NCI-H2081 treated with DMSO at 0.1 percent for 48 hours (cell line): Measurements from ENCODE around the gene DNAJC5G.

Experiments
- DNase-seq: peaks from one replicate; lab custom pipeline; 2025; lab: John Stamatoyannopoulos, UW

The DNAJC5G gene, protein sequence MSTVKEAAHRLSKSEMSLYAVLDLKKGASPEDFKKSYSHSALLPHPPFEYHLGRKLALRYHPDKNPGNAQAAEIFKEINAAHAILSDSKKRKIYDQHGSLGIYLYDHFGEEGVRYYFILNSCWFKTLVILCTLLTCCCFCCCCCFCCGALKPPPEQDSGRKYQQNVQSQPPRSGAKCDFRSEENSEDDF

DNA sequence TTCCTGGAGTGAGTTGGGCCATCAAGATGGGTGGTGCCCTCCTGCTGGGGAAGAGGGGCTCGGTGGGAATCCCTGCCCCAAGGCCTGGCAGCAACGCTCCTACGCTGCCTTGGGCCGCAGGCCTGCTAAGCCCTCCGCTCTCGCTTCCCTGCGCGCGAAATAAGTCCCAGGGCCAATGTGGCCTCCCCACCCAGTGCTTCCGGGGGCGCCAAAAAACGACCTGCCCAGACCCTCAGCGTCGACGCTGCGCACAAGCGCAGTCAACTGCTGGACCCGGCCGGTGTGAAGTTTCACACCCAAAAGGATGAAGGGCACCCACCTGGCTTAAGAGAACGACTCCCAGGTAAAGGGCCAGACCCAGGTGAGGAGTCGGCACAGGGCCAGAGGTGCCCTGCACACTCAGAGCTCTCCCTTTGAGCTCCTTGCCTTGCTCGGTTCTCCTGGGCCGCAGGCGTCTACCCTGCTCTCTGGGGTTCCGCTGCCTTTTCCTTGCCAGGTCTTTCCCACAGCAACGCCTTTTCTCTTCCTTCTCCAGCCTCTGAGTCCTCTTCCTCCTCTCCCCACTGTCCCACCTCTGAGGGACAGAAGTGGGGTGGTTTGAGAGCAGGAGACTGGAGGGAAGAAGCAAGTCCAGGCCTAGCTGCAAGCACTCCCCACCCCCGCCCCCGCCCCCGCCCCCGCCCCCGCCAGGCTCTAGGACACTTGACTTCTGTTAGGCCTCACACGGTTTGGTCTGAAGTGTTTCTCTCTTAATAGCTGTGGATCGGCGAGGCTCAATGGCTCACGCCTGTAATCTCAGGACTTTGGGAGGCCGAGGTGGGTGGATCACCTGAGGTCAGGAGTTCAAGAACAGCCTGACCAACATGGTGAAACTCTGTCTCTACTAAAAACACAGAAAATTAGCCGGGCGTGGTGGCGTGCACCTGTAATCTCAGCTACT lies at the start of gene DNAJC5G:
DNAJC5G (plus strand) TSS at position 223 of the 940 bp plus-strand sequence. CDS start 1,296 bp downstream, outside the sequence.
- no peak for DNase-seq

DNA sequence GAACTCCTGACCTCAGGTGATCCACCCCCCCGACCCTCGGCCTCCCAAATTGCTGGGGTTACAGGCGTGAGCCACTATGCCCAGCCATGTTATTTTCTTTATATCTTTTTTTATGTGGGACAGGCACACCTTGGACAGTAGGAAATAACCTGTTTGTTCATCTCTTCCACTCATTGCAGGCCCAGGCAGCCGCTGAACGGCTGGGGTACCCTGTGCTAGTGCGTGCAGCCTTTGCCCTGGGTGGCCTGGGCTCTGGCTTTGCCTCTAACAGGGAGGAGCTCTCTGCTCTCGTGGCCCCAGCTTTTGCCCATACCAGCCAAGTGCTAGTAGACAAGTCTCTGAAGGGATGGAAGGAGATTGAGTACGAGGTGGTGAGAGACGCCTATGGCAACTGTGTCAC lies 49.7 kb upstream of the DNAJC5G start:
- no peak for DNase-seq

DNA sequence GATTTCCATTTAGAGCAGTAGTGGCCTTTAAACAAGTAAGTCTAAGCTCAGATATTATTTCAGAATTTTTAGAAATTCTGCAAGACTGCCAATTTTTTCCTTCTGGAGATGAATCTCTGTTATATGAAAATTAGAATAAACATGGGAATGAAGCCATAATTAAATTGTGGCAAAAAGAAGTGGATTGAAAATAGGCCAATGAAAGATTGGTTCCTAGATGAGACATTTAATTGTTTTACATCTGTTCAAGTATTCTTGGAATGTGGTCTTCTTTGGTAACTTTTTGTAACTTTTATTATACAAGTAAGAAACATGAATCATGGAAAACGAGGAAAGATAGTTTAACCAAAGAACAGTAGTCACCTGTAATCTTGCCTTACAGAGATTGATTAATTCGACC lies 47.7 kb upstream of the DNAJC5G start:
- no peak for DNase-seq

DNA sequence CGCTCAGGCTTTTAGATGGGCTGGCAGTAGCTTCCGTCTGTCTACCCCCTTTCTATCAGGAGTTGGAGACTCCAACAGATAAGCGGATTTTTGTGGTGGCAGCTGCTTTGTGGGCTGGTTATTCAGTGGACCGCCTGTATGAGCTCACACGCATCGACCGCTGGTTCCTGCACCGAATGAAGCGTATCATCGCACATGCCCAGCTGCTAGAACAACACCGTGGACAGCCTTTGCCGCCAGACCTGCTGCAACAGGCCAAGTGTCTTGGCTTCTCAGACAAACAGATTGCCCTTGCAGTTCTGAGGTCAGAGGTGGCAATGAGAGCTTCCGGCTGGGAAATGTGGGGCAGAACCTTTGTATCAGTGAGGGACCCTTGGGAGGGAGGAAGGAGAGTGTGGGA lies 43.3 kb upstream of the DNAJC5G start:
- DNase-seq = no peak

DNA sequence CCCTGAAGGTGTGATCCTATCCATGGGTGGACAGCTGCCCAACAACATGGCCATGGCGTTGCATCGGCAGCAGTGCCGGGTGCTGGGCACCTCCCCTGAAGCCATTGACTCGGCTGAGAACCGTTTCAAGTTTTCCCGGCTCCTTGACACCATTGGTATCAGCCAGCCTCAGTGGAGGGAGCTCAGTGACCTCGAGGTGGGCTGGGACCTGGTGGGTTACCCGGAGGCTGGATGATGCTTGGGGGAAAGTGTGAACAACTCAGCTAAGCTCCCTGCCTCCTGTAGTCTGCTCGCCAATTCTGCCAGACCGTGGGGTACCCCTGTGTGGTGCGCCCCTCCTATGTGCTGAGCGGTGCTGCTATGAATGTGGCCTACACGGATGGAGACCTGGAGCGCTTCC lies 41.9 kb upstream of the DNAJC5G start:
- no peak for DNase-seq

DNA sequence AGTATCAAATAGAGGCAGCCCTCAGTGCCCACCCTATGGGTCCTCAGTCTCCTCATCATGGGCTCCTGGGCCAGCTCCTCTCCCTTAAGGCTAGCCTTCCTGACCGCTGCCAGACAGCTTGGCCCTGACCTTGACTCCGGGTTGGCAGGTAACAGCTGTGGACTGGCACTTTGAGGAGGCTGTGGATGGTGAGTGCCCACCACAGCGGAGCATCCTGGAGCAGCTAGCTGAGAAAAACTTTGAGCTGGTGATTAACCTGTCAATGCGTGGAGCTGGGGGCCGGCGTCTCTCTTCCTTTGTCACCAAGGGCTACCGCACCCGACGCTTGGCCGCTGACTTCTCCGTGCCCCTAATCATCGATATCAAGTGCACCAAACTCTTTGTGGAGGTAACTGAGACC lies 39.1 kb upstream of the DNAJC5G start:
- DNase-seq = no peak

DNA sequence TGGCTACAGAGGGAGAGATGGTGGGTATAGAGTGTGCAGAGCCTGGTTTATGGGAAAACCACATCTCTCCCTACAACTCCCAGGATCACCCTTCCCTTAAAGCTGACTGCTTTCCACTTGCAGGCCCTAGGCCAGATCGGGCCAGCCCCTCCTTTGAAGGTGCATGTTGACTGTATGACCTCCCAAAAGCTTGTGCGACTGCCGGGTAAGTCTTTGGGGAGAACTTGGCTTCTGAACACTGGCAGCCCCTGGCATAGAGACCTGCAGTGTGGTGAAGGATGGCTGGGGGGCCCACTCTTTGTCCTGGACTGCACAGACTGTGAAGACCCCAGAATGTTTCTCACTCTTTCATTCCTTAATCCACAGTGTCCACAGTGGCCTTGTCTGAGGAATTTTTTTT lies 38.6 kb upstream of the DNAJC5G start:
- no peak for DNase-seq

DNA sequence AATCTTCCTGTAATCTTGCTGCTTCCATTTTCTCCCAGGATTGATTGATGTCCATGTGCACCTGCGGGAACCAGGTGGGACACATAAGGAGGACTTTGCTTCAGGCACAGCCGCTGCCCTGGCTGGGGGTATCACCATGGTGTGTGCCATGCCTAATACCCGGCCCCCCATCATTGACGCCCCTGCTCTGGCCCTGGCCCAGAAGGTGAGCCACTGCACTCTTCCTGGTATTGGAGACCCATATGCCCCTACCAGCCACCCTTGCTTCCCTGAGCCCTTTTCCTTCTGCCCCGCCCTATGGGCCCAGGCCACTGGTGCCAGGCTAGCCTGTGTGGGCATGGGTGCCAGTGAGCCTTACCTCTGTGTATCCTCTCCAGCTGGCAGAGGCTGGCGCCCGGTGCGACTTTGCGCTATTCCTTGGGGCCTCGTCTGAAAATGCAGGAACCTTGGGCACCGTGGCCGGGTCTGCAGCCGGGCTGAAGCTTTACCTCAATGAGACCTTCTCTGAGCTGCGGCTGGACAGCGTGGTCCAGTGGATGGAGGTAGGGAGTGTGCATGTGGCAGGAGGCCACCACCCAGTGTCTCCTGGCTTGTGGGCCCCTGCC lies 37.8 kb upstream of the DNAJC5G start:
- no peak for DNase-seq

DNA sequence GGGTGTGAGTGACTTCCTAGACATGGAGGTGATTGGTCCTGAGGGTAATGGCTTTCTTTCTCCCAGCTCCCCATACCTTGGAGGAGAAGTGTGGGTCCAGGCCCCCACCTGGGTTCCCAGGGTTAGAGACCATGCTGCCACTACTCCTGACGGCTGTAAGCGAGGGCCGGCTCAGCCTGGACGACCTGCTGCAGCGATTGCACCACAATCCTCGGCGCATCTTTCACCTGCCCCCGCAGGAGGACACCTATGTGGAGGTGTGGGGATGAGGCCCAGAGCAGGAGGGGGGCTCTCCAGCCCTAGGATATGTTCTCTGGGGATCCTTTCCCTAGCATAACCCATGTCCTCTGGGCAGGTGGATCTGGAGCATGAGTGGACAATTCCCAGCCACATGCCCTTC lies 36.3 kb upstream of the DNAJC5G start:
- DNase-seq = no peak

DNA sequence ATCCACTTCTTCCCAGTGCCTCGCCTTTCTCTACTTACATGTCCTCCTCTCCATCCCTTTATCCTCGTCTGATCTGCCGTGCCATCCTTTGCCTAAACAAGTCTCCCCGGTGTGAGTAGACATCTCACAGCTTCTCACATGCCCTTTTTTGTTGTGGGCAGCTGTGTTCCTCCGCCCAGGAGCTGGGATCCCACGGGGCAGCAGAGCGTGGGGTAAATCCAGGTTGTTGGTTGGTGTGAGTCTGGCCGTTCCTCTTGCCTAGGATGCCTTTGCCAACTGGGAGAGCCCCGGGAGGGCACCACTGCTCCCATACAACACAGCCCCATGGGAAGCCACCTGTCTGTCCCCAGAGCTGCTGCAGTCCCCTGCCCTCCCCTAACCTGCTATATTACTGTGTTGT lies 34.8 kb upstream of the DNAJC5G start:
- DNase-seq = no peak

DNA sequence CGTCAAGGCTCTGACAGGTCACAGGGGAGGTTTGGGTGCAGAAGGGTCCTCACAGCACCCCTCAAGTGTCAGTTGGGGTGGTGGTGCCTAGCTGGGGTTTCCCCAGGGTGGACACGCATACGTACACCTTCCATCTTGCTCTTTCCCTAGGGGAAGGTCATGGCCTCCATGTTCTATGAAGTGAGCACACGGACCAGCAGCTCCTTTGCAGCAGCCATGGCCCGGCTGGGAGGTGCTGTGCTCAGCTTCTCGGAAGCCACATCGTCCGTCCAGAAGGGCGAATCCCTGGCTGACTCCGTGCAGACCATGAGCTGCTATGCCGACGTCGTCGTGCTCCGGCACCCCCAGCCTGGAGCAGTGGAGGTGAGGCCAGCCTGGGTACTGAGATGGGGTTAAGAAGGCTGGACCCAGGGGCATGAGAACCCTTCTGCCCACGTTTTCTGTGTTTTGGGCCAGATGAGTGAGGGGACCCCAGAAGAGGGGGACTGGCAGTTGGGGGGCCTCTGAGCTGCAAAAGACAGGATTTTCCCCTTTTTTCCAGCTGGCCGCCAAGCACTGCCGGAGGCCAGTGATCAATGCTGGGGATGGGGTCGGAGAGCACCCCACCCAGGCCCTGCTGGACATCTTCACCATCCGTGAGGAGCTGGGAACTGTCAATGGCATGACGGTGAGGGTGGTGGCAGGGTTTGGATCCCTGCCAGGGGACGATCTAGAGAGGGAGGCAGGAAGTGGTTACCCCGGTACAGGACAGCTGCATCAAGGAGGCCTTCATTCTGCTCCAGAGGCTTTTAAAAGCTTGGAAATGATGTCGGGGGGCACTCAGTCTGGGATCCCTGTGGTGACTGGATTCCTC lies 33.2 kb upstream of the DNAJC5G start:
- no peak for DNase-seq

DNA sequence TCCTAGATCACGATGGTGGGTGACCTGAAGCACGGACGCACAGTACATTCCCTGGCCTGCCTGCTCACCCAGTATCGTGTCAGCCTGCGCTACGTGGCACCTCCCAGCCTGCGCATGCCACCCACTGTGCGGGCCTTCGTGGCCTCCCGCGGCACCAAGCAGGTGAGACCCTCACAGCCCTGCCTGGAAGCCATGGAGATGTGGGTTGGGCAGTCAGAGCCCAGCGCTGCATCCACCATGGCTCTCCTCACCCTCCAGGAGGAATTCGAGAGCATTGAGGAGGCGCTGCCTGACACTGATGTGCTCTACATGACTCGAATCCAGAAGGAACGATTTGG lies 32.6 kb upstream of the DNAJC5G start:
- no peak for DNase-seq

DNA sequence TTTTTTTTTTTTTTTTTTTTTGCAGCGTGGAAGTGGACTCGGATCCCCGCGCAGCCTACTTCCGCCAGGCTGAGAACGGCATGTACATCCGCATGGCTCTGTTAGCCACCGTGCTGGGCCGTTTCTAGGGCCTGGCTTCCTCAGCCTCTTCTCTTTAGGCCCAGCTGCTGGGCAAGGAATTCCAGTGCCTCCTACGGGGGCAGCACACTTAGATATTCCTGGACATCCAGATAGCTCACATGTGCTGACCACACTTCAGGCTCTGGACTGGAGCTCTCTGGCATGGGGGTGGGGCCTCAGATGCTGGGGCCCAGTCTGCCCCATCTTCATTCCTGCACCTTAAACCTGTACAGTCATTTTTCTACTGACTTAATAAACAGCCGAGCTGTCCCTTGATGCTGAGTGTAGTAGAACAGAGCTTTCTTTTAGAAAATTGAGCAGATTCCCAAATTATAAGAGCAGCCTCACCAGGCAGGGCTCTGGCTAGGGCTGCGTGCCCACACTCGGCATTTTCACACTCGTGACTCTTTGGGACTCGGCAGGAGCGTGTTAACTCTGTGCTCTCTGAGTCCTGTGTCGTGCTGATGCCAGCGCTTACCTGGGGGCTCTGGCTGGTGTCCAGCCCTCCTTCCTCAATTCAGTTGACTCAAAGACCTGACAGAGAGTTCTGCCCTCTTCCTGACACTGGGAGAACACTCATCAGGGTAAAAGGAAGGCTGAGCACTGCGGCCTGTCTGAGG lies 31.7 kb upstream of the DNAJC5G start:
- no peak for DNase-seq

DNA sequence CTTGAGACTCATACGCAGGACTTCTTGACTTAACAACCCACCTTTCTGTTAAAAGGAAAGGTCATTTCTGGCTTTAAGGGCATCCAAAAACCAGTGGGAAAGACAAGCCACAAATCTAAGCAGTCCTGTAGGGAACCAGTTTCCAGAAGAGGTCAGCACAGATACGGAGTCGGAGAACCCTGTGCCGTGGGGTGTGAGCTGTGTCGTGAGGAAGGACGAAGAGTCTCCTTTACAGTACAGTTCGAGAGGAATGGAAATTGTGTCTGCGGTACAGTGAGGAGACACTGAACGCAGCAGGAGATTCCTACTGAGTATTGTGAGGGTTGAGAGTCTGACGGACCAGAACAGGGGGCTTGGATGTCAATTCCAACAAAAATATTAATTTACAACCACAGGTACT lies 30.1 kb upstream of the DNAJC5G start:
- no peak for DNase-seq

DNA sequence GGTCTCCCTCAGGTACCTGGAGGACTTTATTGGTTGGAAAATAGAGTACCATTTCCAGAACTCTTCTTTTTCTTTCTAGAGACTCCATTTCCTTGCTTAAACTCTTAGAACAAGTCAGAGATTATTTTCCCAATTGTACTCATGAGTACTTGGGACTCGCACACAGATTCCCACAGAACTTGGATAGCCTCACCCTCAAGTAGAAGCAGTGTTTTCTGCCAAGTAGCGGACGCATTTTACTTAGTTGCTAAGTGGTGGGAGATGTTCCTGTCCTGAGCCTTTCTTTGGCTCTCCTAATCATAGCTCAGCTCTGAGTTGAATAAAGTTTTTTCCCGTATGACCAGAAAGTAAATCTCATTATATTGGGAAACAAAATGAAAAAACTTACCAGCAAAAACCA lies 29.6 kb upstream of the DNAJC5G start:
- DNase-seq = no peak

DNA sequence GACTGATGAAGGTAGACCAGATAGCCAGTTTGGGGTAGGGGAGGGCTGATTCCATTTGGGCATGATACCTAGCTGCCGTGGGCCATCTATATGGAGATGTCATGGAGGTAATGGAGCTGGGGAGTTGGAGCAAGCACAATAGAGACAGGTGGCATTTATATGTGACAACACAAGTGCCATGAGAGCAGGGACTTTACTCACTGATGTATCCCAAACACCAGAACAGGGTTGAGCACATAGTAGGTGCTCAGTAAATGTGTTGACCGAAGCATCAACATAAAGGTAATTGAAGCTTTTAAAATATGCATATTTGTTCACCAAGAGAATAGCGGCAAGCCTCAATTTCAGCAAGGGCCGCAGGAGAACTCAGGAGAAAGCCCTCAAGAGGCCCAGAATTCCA lies 27.3 kb upstream of the DNAJC5G start:
- DNase-seq = no peak

DNA sequence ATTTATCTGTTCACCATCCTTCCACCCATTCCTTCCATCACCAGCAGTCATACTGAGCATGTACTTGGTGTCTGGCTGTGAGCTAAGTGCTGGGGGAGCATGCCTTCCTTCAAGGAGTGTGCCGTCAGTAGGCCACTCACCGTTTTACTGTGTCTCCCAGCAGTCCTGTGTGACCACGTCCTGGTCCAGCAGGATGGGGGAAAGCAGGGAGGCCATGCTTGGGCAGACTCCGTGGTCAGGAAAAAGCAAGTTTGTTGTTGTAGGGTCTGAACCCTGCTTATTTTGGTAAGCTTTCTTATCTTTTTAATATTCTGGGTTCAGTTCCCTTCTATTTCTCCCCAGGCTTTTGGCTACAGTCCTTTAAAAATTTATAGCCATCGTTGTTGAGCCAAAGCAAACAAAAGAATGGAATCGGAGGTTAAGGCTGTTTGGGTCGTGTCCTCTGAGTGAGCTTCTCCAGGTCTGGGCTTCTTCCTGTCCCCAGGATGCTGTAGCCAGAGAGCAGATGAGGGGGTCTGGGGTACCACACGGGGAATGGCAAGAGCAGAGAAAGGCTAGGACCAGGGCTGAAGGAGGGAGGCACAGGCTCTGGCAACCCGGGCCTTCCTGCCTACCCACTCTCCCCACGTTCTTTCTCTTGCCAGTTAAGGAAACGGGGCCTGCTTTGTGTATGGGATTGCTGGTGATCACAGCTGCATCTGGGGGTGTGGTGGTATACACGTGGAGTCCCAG lies 25.9 kb upstream of the DNAJC5G start:
- no peak for DNase-seq

DNA sequence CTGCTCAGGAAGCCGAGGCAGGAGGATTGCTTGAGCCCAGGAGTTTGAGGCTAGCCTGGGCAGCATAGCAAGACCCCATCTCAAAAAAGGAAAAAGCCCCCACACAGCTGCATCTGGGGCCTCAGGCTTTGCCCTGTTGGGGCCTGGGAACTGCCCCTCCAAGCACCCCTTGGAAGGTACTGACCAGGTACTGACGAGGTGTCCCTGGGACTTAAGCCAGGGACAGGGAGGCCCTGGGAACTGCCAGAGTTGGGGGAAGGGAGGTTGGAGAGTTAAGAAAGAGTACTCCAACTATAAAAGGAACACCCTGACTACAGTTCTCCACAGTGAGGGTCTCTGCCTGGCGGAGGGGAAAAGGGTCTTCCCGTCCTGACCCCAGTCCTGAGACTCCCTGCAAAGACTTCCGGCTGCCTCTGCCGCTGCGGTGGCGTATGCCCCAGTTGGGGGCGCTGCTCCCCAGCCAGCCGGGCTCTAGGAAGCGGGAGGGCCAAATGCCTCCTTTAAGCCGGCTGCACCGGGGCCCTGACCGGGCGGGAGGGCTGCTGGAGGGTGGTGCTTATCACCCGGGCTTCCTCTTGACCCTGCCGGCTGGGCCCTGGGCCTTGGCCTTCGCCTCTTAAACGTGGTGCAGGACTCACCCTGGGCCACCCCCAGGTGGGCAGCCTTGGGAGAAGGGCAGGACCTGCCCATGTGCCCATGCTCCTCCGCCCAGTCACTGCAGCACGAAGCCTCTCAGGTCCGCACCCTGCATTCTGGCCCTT lies 25.2 kb upstream of the DNAJC5G start:
- DNase-seq = no peak

DNA sequence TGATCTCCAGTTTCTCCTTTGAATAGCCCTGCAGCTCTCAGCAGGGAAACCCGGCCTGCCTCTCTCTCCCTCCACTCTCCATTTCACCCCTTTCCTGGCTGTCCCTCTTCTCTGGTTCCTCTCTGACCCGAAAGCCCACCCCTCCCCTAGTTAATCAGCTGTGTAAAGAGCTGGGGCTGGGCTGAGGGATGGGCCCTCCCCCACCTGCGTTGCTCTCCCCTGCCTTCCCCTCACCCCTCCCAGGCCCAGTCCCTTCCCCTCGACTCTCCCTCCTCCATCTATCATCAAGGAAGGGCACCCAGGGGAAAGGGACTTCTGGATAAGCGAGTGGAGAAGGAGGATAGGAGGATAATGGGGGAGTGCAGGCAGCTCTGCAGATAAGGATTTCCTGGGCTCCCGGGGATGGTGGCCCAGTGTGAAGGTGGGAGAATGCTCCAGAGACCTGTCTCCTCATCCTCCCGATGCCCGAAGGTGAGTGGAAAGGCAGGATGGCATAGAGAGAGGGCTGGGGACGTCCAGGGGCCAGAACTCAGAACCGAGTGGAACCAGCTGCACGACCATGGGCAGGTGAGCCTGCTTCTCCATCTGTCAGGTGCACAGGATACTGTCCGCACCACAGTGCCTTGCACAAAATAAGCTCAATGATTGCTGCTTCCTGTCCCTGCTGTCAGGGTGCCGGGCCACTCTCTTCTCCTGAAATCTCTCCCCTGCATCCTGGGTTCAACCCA lies 24.4 kb upstream of the DNAJC5G start:
- DNase-seq = no peak

DNA sequence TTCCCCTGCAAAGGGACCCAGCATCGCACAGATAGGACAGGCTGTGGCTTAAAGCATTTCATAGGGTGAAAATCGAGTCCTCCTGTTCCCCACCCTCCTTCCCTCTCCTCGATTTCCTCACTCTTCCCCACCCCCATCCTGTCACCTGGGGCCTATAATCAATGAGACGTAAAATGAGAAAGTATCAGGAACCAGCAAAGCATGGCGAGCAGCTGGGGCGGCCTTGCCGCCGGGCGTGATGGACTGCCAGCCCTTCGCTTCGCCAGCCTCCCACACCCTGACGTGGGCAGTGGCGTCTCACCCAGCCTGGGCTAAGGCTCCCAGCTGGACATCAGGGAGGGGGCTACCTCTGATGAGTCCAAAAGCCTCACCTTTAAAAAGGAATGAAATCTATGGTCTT lies 23.5 kb upstream of the DNAJC5G start:
- DNase-seq = no peak
